Mesenchymal stem cell (in vitro differentiated cells and primary cell): ENCODE data around the gene DPYSL5.
"Not testable (repeated sequence)": the region's sequence is repeated elsewhere in the genome, so short reads cannot be mapped to it uniquely, and the experiment has no call there.

ENCODE experiments used
- DNase-seq: peaks from one replicate; pipeline ENCODE4 v3.0.0-alpha.2; 2013
- H2AFZ ChIP-seq: one replicate; pipeline ENCODE4 v1.6.1; 2013; ENCODE audit warnings: low read depth, mild to moderate bottlenecking, control low read depth, inconsistent platforms, low read length, moderate library complexity
- H2AK5ac ChIP-seq: 2 replicates; pipeline ENCODE4 v1.6.1; 2013; ENCODE audit warnings: low read length, moderate library complexity, mild to moderate bottlenecking, inconsistent platforms; ENCODE audit not compliant: severe bottlenecking
- H2BK120ac ChIP-seq: one replicate; pipeline ENCODE4 v1.6.1; 2013; ENCODE audit warnings: low read depth, mild to moderate bottlenecking, inconsistent platforms, low read length, moderate library complexity
- H2BK12ac ChIP-seq, 2 experiments: one replicate each; pipeline ENCODE4 v1.6.1; 2013; ENCODE audit warnings: inconsistent platforms in 2 of 2, low read length in 2 of 2, mild to moderate bottlenecking in 2 of 2, moderate library complexity in 2 of 2, control low read depth in 1 of 2
- H2BK15ac ChIP-seq: one replicate; pipeline ENCODE4 v1.6.1; 2013; ENCODE audit warnings: mild to moderate bottlenecking, low read depth, inconsistent platforms; ENCODE audit not compliant: poor library complexity, severe bottlenecking
- H2BK5ac ChIP-seq: 2 replicates; pipeline ENCODE4 v1.6.1; 2013; ENCODE audit warnings: low read depth, mild to moderate bottlenecking, low read length, control low read depth, inconsistent platforms; ENCODE audit not compliant: poor library complexity, severe bottlenecking
- H3K14ac ChIP-seq, 2 experiments: one replicate each; pipeline ENCODE4 v1.6.1; 2013; ENCODE audit warnings: inconsistent platforms in 2 of 2, low read length in 2 of 2, control low read depth in 1 of 2, mild to moderate bottlenecking in 1 of 2, moderate library complexity in 1 of 2
- H3K18ac ChIP-seq, 2 experiments: one replicate each; pipeline ENCODE4 v1.6.1; 2013; ENCODE audit warnings: inconsistent platforms in 2 of 2, low read length in 2 of 2, control low read depth in 1 of 2, low read depth in 1 of 2, mild to moderate bottlenecking in 1 of 2
- H3K23ac ChIP-seq, 2 experiments: one replicate each; pipeline ENCODE4 v1.6.1; 2013; ENCODE audit warnings: inconsistent platforms in 2 of 2, low read length in 2 of 2, mild to moderate bottlenecking in 2 of 2, moderate library complexity in 2 of 2, control low read depth in 1 of 2
- H3K27ac ChIP-seq: 2 replicates; pipeline ENCODE4 v1.5.1; 2013; ENCODE audit warnings: mild to moderate bottlenecking, moderate library complexity, low read length, control low read depth, inconsistent platforms; ENCODE audit not compliant: poor library complexity, severe bottlenecking
- H3K27me3 ChIP-seq, 2 experiments: 2 replicates each; pipeline versions ENCODE4 v1.6.1 to v1.7.0; 2013; ENCODE audit warnings: low read length in 2 of 2, mild to moderate bottlenecking in 2 of 2, moderate library complexity in 2 of 2, control low read depth in 1 of 2, inconsistent platforms in 1 of 2; ENCODE audit not compliant: control insufficient read depth in 1 of 2, insufficient read depth in 1 of 2
- H3K36me3 ChIP-seq, 2 experiments: 2 replicates each; pipeline versions ENCODE4 v1.6.1 to v1.7.0; 2013; ENCODE audit warnings: low read length in 2 of 2, control low read depth in 1 of 2, inconsistent platforms in 1 of 2, low read depth in 1 of 2, mild to moderate bottlenecking in 1 of 2; ENCODE audit not compliant: insufficient read depth in 2 of 2, control insufficient read depth in 1 of 2
- H3K4ac ChIP-seq, 2 experiments: one replicate each; pipeline ENCODE4 v1.6.1; 2013; ENCODE audit warnings: inconsistent platforms in 2 of 2, low read length in 2 of 2, mild to moderate bottlenecking in 2 of 2, moderate library complexity in 2 of 2, control low read depth in 1 of 2, low read depth in 1 of 2
- H3K4me1 ChIP-seq: 2 replicates; pipeline ENCODE4 v1.6.1; 2013; ENCODE audit warnings: low read depth, low read length, control low read depth; ENCODE audit not compliant: control insufficient read depth, insufficient read depth
- H3K4me2 ChIP-seq: 2 replicates; pipeline ENCODE4 v1.6.1; 2013; ENCODE audit warnings: low read length, mild to moderate bottlenecking, inconsistent platforms; ENCODE audit not compliant: poor library complexity, severe bottlenecking
- H3K4me3 ChIP-seq, 2 experiments: 2 replicates each; pipeline versions ENCODE4 v1.5.1 to v1.7.0; 2013; ENCODE audit warnings: low read length in 2 of 2, mild to moderate bottlenecking in 2 of 2, control low read depth in 1 of 2, low read depth in 1 of 2; ENCODE audit not compliant: insufficient read depth in 1 of 2
- H3K79me1 ChIP-seq: replicated peaks from 2 replicates; pipeline ENCODE4 v1.6.1; 2013; ENCODE audit warnings: mild to moderate bottlenecking, control low read depth, low read length, inconsistent platforms; ENCODE audit not compliant: poor library complexity, severe bottlenecking
- H3K9ac ChIP-seq: 2 replicates; pipeline ENCODE4 v1.7.0; 2013; ENCODE audit warnings: mild to moderate bottlenecking, low read length, moderate library complexity
- H3K9me3 ChIP-seq: 2 replicates; pipeline ENCODE4 v1.7.0; 2013; ENCODE audit warnings: mild to moderate bottlenecking, low read length; ENCODE audit not compliant: control insufficient read depth
- H4K8ac ChIP-seq: one replicate; pipeline ENCODE4 v1.6.1; 2013; ENCODE audit warnings: inconsistent platforms, mild to moderate bottlenecking, low read length, moderate library complexity
- H4K91ac ChIP-seq: one replicate; pipeline ENCODE4 v1.6.1; 2013; ENCODE audit warnings: mild to moderate bottlenecking, low read length, inconsistent platforms
- WGBS: methylation state at CpG from one replicate; pipeline ENCODE4 v1.1.7; 2013; ENCODE audit warnings: mixed read lengths; 5-methylcytosine and 5-hydroxymethylcytosine counted together

Gene DPYSL5

GRCh38 chr2:26880910-26881435 is 33.0 kb downstream of the DPYSL5 start:
- H3K14ac ChIP-seq: no peak overlapping the region
- no peak overlapping the region for H3K18ac ChIP-seq
- no peak overlapping the region for H2BK15ac ChIP-seq
- no peak for DNase-seq
- H3K4me3 ChIP-seq: no peak overlapping the region
- no peak overlapping the region for H3K4ac ChIP-seq
- no peaks in the 10 kb centered on the region for H3K36me3 ChIP-seq
- no peak overlapping the region for H3K9ac ChIP-seq
- H2BK120ac ChIP-seq: no peak overlapping the region
- no peaks in the 10 kb centered on the region for H3K79me1 ChIP-seq
- H3K4me1 ChIP-seq: no peaks in the 10 kb centered on the region
- no peak overlapping the region for H4K8ac ChIP-seq
- H3K27me3 ChIP-seq: peaks cover 40 to 74% of the 10 kb centered on the region in 2 experiments
- 70% methylated on average over 10 of the region's 10 CpGs for WGBS
- H3K4me2 ChIP-seq: no peak overlapping the region
- no peak overlapping the region for H2BK12ac ChIP-seq
- no peak overlapping the region for H4K91ac ChIP-seq
- H3K23ac ChIP-seq: no peak overlapping the region
- no peak overlapping the region for H2AK5ac ChIP-seq
- no peak overlapping the region for H2BK5ac ChIP-seq
- H3K9me3 ChIP-seq: no peaks in the 10 kb centered on the region
- H3K27ac ChIP-seq: no peak overlapping the region
- no peak overlapping the region for H2AFZ ChIP-seq

- not testable (repeated sequence) for H3K79me1 ChIP-seq, DNase-seq, H3K4me1 ChIP-seq, H2BK5ac ChIP-seq, H3K9ac ChIP-seq, H3K9me3 ChIP-seq, H4K8ac ChIP-seq, H3K36me3 ChIP-seq, H3K4ac ChIP-seq, H3K23ac ChIP-seq, H2BK120ac ChIP-seq, H3K4me3 ChIP-seq, H2BK12ac ChIP-seq, H2AFZ ChIP-seq, H3K4me2 ChIP-seq, H2BK15ac ChIP-seq, H3K14ac ChIP-seq, H3K18ac ChIP-seq, H3K27ac ChIP-seq, H2AK5ac ChIP-seq, H4K91ac ChIP-seq
- no CpG with 5 or more reads among the region's 3 CpGs for WGBS
- peaks cover 41 to 81% of the 10 kb centered on the region in 2 experiments for H3K27me3 ChIP-seq
These were observed 34.3 kb downstream of the DPYSL5 start for GRCh38 chr2:26882220-26882619.

GRCh38 chr2:26883956-26884355 is 36.0 kb downstream of the DPYSL5 start:
- Histone ChIP-seq H3K9ac (no peak overlapping the region), H3K27me3 (peaks cover 51 to 81% of the 10 kb centered on the region in 2 experiments)

GRCh38 chr2:26884486-26884885 is 36.6 kb downstream of the DPYSL5 start:
- Histone ChIP-seq H3K27me3 (peaks cover 51 to 80% of the 10 kb centered on the region in 2 experiments), H3K23ac (no peak overlapping the region), H3K4me3 (no peak overlapping the region), H3K9me3 (no peaks in the 10 kb centered on the region), H3K79me1 (no peaks in the 10 kb centered on the region), H3K9ac (no peak overlapping the region), H3K4ac (no peak overlapping the region), H3K4me1 (no peaks in the 10 kb centered on the region), H3K4me2 (no peak overlapping the region), H3K14ac (no peak overlapping the region), H3K36me3 (no peaks in the 10 kb centered on the region), H2BK12ac (no peak overlapping the region), H2AK5ac (no peak overlapping the region), H2BK120ac (no peak overlapping the region), H3K18ac (no peak overlapping the region), H4K8ac (no peak overlapping the region), H4K91ac (no peak overlapping the region), H2BK5ac (no peak overlapping the region), H2AFZ (no peak overlapping the region), H2BK15ac (no peak overlapping the region), H3K27ac (no peak overlapping the region)
- no peak for DNase-seq
- WGBS: 82% methylated on average over 3 of the region's 3 CpGs

More at GRCh38 chr2:26883956-26884355, 36.0 kb downstream of the DPYSL5 start:
- Histone ChIP-seq H2BK12ac (no peak overlapping the region), H3K4me1 (no peaks in the 10 kb centered on the region), H3K9me3 (no peaks in the 10 kb centered on the region), H3K4me3 (no peak overlapping the region), H2AK5ac (no peak overlapping the region), H2BK120ac (no peak overlapping the region), H2BK5ac (no peak overlapping the region), H3K79me1 (no peaks in the 10 kb centered on the region), H4K8ac (no peak overlapping the region), H2BK15ac (no peak overlapping the region), H2AFZ (no peak overlapping the region), H3K14ac (no peak overlapping the region), H3K36me3 (no peaks in the 10 kb centered on the region), H3K4ac (no peak overlapping the region), H4K91ac (no peak overlapping the region), H3K18ac (no peak overlapping the region), H3K27ac (no peak overlapping the region), H3K23ac (no peak overlapping the region), H3K4me2 (no peak overlapping the region)
- 75% methylated on average over 7 of the region's 8 CpGs for WGBS
- DNase-seq: no peak
